OCI-LY3 (cell line): ENCODE measurements around the gene LPP.

Experiments used
- EZH2phosphoT487 ChIP-seq: fragments of 200-600 bp; shearing (Covaris generic); IDR thresholded peaks from 2 replicates; pipeline ENCODE4 v1.6.1; 2018; ENCODE audit warnings: antibody characterized with exemption, mixed run types, low read depth
- TF ChIP-seq, protein P1 (sequence below): fragments of 200-600, 300-600 bp; sonication (generic); IDR thresholded peaks from 2 replicates; pipeline ENCODE4 v1.5.1; 2014; ENCODE audit warnings: antibody characterized with exemption, low read length, low read depth

DNA sequence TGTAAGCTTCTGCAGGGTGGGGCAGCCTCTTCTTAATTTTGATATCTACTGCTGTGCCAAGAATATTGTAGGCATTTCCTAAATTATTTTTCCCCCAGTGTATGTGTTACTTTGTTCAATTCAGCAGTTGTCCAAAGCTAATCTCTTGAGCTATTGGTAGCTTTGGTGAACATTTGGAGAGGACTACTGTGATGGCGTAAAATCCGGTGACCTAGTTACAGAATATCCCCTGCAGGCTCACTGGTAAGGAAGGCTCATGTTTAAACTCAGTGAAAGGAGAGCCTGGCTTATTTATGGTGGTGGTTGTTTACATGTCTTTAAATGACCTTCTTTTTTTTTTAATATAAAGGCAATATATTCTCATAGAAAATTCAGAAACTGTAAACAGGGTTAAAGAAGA, 105.6 kb downstream of the LPP start:
- TF ChIP-seq, protein P1, sequence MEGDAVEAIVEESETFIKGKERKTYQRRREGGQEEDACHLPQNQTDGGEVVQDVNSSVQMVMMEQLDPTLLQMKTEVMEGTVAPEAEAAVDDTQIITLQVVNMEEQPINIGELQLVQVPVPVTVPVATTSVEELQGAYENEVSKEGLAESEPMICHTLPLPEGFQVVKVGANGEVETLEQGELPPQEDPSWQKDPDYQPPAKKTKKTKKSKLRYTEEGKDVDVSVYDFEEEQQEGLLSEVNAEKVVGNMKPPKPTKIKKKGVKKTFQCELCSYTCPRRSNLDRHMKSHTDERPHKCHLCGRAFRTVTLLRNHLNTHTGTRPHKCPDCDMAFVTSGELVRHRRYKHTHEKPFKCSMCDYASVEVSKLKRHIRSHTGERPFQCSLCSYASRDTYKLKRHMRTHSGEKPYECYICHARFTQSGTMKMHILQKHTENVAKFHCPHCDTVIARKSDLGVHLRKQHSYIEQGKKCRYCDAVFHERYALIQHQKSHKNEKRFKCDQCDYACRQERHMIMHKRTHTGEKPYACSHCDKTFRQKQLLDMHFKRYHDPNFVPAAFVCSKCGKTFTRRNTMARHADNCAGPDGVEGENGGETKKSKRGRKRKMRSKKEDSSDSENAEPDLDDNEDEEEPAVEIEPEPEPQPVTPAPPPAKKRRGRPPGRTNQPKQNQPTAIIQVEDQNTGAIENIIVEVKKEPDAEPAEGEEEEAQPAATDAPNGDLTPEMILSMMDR: no peak
- no peak for TF ChIP-seq EZH2phosphoT487
